Measurements from ENCODE around the gene BMP6.

BMP6 gene

DNA sequence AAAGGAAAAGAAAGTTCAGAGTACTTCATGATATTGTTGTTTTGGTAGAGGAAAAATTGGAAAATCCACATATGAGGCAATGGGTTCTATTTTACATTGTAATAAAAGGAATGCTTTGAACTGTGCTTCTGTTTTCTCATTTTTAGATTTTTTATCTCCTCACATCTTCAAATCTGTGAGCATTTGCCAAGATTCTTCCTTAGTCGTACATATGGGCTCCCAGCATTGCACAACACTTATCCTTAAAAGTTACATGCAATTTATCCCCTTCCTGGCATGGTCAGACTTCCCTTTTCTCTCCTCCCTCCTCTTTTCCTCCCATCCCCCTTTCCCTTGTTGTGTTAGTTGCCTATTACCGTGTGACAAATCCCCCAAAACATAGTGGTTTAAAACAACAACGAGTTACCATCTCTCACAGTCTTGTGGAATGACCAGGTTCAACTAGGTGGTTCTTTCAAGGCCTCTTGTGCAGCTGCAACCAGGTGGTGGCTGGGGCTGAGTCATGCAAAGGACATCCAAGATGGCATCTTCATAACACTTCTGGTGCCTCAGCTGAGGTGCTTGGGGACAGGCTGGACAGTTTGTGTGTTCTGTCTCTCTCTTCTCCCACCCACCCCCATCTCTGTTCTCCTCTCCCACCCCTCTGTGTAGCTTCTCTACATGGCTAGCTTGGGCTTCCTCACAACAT is 116.0 kb downstream of the BMP6 start:
- TF ChIP-seq, protein P1, sequence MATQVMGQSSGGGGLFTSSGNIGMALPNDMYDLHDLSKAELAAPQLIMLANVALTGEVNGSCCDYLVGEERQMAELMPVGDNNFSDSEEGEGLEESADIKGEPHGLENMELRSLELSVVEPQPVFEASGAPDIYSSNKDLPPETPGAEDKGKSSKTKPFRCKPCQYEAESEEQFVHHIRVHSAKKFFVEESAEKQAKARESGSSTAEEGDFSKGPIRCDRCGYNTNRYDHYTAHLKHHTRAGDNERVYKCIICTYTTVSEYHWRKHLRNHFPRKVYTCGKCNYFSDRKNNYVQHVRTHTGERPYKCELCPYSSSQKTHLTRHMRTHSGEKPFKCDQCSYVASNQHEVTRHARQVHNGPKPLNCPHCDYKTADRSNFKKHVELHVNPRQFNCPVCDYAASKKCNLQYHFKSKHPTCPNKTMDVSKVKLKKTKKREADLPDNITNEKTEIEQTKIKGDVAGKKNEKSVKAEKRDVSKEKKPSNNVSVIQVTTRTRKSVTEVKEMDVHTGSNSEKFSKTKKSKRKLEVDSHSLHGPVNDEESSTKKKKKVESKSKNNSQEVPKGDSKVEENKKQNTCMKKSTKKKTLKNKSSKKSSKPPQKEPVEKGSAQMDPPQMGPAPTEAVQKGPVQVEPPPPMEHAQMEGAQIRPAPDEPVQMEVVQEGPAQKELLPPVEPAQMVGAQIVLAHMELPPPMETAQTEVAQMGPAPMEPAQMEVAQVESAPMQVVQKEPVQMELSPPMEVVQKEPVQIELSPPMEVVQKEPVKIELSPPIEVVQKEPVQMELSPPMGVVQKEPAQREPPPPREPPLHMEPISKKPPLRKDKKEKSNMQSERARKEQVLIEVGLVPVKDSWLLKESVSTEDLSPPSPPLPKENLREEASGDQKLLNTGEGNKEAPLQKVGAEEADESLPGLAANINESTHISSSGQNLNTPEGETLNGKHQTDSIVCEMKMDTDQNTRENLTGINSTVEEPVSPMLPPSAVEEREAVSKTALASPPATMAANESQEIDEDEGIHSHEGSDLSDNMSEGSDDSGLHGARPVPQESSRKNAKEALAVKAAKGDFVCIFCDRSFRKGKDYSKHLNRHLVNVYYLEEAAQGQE (IDR thresholded peaks at IDR 0.05; ENCODE audit: insufficient read depth in 1 of 2, low read depth in 2 of 2, low read length in 2 of 2) = no peak
- no peak for TF ChIP-seq TAF1 (IDR thresholded peaks at IDR 0.05; ENCODE audit: borderline replicate concordance, insufficient read depth, low read length)
- TF ChIP-seq SIN3A (IDR thresholded peaks at IDR 0.05; ENCODE audit: borderline replicate concordance, insufficient read depth, low read length) = no peak
- TF ChIP-seq FOXP2 (optimal IDR thresholded peaks at IDR 0.05; ENCODE audit: borderline replicate concordance, extremely low read depth, extremely low read length, insufficient read depth) = no peak
- TF ChIP-seq POLR2AphosphoS5 (IDR thresholded peaks at IDR 0.05; ENCODE audit: low read depth, low read length) = no peak

DNA sequence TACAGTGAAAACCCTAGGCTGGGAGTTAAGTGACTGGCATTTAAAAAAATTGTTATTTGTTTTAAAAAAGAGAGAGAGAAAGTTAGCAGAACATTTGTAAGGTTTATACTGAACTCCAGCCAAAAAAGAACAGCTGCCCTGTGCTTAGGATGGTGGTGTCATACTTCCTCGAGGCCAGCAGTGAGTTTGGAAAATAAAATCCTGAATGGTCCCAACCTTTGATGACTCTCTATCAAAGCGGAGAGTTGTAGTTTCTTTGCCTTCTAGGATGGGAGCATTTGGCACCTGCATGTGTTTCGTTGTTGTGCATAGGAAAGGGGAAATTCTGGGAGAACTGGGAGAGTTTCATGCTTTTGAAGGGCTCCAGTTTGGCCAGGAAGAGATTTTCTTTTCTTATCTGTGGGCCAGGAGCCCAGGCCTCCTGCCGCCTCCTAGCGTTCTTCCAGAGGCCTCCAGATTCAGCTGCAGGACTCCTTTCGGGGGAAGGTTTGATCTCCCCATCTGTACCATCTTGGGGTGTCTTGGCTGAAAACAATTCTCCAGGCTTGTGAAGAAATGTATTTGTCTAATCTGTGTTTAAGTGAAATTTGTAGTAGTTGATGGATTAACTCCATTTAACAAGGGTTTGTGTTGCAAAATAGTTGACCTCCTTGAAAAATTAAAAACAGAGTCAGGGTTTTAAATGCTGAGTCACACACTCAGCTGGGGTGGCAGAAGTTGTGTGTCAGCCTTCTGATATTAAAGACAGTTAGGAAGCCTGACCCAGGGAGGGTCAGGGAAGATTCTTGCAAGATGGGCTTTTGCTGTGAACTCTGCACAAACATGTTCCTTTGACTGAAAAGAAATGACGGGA is 121.3 kb downstream of the BMP6 start:
- TF ChIP-seq SIN3A (IDR thresholded peaks at IDR 0.05; ENCODE audit: borderline replicate concordance, insufficient read depth, low read length) (no peak), FOXP2 (optimal IDR thresholded peaks at IDR 0.05; ENCODE audit: borderline replicate concordance, extremely low read depth, extremely low read length, insufficient read depth) (no peak), TAF1 (IDR thresholded peaks at IDR 0.05; ENCODE audit: borderline replicate concordance, insufficient read depth, low read length) (no peak), POLR2AphosphoS5 (IDR thresholded peaks at IDR 0.05; ENCODE audit: low read depth, low read length) (no peak)
- TF ChIP-seq, protein P1 (IDR thresholded peaks at IDR 0.05; ENCODE audit: insufficient read depth in 1 of 2, low read depth in 2 of 2, low read length in 2 of 2) = no peak

DNA sequence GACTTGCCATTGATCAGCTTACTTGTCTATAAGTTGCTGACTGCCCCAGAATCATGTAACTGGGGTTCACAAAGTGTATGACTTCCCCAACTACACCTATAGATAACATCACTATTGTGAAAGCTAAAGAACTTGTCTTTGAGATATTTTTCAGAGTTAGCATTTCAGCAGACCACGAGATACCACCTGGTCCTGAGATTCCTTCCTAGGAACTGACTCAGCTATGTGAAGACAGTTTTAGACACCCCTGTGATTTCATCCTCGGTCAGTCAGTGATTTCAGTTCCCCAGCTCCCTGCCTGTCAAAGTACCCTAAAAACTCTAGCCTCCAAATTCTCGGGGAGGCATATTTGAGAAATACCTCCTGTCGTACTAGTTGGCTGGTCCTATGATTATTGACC is 122.3 kb downstream of the BMP6 start:
- TF ChIP-seq SIN3A (IDR thresholded peaks at IDR 0.05; ENCODE audit: borderline replicate concordance, insufficient read depth, low read length) (no peak), TAF1 (IDR thresholded peaks at IDR 0.05; ENCODE audit: borderline replicate concordance, insufficient read depth, low read length) (no peak), POLR2AphosphoS5 (IDR thresholded peaks at IDR 0.05; ENCODE audit: low read depth, low read length) (no peak)
- TF ChIP-seq, protein P1 (IDR thresholded peaks at IDR 0.05; ENCODE audit: insufficient read depth in 1 of 2, low read depth in 2 of 2, low read length in 2 of 2) = no peak

DNA sequence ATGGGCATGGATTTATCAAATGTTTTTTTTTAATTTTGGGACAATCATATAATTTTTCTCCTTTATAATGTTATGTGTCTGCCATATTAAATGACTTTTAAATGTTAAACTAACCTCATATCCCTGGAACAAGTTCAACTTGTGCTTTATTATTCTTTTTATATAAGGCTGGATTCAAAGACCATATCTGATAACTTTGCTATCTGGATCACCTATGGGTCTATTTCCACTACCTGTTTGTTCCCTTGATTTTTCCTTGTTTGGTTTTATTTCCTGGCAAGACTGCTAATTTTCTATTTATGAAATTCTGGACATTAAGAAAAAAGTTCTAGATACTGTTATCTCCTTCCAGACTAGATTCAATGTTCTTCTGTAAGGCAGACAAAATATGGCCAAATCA is 125.9 kb downstream of the BMP6 start:
- TF ChIP-seq SIN3A (IDR thresholded peaks at IDR 0.05; ENCODE audit: borderline replicate concordance, insufficient read depth, low read length) (no peak), FOXP2 (optimal IDR thresholded peaks at IDR 0.05; ENCODE audit: borderline replicate concordance, extremely low read depth, extremely low read length, insufficient read depth) (no peak), TAF1 (IDR thresholded peaks at IDR 0.05; ENCODE audit: borderline replicate concordance, insufficient read depth, low read length) (no peak), POLR2AphosphoS5 (IDR thresholded peaks at IDR 0.05; ENCODE audit: low read depth, low read length) (no peak)
- TF ChIP-seq, protein P1 (IDR thresholded peaks at IDR 0.05; ENCODE audit: insufficient read depth in 1 of 2, low read depth in 2 of 2, low read length in 2 of 2) = no peak
